Measurements from ENCODE around the gene CAMKK1.

CAMKK1 gene

DNA sequence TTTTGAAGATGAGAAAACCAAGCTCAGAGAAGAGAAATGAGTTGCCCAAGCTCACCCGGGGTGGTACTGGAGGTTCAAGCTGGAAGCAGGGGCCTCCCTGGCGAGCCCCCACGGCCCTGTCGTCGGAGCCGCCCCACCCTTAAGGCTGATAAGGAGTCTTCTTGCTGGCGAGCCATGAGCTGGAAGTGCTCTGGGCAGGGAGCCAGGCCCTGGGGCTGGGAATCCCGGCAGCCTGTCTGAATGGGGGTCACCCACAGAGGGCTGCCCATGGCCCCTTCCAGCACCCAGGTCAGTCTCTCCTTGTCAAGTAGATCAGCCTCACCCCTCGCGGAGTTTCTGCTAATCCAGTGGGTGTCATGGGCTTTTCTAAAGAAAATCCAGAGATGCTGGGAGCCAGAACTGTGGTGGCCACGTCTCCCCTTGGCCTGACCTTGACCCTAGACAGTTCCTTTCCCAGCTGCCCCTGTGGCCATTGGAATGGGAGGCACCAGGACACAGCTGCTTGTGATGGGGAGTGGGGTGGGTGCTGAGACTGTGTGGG lies 24.6 kb upstream of the CAMKK1 start:
- DNase-seq: peak in 1 of 2 donors; percentile 12

DNA sequence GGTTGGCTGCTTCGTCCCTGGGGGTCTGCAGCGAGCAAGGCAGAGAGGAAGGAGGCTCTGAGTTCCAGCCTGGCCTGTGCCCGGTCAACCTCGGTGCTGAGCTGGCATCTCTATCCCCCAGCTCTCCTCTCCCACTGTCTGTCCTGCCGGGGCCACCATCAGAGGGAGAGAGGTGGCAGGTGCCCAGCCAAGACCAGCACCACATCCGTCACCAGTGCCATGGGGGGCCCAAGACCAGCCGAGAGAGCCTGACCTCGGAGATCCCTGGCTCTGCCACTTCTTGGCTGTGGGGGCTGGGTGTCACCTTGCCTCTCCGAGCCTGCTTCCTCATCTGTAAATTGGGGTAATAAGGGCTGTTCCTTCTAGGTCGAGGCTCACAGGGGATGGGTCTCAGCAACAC lies 24.0 kb upstream of the CAMKK1 start:
- DNase-seq: peak; percentile 31 to 43

DNA sequence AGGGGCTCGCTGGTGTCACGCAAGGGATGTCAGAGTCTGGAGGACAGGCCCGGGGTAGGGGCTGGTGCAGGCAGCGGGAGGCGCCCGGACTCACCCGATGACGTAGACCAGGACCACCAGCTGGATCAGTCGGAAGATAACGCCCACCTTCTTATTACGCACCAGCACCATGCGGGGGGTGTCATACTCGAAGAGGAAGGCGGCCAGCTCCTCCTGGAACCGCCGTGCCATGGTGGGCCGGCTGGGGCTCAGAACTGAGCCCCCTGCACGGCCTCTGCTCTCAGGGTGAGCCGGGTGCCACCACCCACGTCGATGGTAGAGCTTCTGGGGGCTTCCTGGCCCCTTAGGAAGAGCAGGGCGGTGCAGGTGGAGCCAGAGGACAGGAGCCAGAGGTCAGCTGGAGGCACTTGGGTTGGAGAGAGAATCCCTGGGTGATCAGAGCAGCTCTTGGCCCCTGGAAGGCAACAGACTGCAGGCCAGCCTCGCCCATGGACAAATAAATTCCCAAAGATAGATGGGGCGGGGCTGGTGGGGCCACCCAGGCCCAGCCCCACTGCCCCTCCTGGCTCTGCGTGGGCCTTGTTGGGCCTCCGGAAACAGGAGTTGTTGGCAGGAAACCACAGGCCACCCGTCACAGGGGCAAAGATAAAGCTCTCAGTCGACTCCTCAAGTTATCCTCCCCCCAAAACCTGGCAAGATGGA lies 23.3 kb upstream of the CAMKK1 start, which contains the start of gene P2RX1:
Gene P2RX1 (minus strand): TSS at position 471 of the 702 bp plus-strand sequence. CDS start 240 bp downstream, at position 231.
- DNase-seq: peak; percentile 88 to 91

DNA sequence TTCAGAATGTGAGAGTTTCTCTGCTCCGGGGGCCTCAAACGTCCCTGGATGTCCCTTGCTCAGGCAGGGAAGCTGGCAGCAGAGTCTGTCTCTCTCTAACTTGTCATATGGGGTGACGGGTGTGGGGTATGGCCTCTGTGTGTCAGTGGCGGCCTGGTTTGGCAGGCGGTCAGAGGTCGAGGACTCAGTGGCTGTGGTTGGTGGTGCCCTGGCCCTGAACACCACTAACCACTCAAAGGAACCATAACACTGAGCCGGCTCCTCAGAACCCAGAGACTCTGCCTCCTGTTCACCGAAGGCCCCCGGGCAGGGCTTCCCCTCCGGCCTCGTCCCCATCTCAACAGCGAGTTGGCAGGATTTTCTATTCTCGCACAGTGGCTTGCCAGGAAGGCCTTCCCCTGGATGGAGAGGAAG lies 22.7 kb upstream of the CAMKK1 start:
- peak; percentile 20 to 43 for DNase-seq

DNA sequence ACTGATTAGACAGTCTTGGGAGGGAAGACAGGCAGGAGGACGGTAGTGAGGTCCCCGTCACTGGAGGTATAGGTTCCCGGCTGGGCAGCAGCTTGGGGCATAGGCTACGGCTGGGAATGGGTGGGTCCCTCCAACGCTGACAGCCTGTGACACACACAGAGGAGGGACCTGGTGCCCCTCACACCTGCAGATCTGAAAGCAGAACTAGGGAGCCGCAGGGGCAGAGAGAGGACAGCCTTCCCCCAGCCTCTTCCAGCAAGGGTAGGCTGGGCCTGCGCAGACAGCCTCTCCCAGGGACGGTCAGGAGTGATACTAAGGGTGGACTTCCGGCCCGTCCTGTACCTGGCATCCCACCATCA lies 21.4 kb upstream of the CAMKK1 start:
- DNase-seq: no peak

DNA sequence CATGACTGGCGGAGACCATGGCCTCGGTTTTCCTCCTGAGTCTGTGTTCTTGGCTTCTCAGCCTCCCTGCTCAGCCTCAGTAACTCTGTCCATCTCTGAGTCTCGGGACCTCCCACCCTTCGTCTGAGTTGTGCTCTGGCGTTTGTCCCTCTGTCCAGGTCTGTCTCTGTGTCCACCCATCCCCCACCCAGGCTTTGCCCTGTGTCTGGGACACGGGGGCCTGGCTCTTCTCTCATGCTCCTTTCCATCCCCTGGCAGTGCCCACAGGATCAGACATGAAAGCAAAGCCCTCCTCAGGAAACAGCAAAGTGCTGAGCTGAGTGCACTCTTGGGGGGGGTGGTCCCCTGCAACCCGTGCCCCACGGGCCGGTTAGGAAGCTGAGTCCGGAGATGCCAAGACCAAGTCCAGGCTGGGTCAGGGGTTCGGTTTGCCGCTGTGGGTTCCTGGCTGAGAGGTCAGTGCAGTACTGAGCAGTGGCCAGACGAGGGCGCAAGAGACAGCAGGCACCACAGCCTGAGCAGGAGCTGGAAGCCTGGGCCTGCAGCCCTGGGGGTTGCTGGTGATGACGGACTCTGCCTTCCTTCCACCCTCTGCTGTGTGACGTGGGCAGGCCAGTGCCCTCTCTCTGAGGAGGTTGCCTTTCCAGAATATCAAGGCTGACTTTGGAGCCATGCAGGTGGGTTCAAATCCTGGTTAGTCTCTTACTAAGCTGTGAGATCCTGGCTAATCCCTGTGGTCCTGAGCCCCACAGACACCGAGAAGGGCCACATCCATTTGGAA lies 20.9 kb upstream of the CAMKK1 start:
- DNase-seq: peak; percentile 85

DNA sequence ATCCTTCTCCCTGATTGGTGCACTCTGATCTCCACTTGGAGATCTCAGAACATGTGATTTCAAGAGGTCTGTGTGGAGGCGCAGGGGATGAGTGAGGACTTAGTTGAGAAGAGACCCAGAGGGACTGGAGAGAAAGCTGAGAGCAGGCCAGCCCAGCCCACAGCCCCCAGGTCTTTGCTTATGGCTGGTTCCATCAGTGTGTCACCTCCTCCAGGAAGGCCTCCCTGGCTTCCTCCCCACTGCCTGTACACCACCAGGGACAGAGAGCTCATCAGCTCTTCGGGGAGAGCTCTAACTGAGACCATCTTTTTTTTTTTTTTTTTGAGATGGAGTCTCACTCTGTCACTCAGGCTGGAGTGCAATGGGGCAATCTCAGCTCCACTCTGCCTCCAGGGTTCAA lies 20.0 kb upstream of the CAMKK1 start:
- DNase-seq: no peak

DNA sequence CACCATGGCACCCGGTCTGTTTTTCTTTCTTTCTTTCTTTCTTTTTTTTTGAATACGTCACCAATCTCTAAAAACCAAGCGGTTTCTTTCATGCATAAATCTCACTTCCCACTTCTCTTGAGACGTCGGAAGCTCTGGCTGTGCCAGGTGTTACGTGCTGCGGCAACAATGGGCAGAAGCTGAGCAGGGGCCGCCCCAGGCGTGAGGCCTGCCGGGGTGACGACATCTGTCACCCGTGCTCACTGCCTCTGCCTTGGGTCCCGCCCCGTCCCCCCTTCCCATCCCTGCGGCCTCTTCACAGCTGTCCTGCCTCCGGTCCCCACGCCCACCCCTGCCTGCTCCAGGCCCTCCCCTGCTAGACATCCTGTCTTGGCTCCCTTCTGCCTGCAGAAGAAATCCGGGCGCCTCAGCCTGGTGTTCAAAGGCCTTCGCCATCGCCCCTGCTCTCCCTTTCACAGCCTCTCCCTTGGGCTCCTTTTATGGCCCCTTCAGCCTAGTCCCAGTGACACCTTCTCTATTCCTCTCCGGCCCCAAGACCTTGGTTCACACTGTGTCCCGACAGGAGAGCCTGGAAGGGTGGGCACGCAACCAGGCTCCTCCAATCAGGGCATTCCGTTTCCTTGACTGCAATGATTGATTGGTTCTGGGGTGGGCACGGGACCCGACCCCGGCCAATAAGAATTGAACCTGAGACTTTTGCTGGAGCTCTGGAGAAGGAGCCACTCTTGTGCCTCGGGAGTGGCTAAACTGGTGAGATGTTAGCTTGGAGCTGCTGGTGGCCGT lies 18.6 kb upstream of the CAMKK1 start:
- DNase-seq: peak; percentile 29 to 52

DNA sequence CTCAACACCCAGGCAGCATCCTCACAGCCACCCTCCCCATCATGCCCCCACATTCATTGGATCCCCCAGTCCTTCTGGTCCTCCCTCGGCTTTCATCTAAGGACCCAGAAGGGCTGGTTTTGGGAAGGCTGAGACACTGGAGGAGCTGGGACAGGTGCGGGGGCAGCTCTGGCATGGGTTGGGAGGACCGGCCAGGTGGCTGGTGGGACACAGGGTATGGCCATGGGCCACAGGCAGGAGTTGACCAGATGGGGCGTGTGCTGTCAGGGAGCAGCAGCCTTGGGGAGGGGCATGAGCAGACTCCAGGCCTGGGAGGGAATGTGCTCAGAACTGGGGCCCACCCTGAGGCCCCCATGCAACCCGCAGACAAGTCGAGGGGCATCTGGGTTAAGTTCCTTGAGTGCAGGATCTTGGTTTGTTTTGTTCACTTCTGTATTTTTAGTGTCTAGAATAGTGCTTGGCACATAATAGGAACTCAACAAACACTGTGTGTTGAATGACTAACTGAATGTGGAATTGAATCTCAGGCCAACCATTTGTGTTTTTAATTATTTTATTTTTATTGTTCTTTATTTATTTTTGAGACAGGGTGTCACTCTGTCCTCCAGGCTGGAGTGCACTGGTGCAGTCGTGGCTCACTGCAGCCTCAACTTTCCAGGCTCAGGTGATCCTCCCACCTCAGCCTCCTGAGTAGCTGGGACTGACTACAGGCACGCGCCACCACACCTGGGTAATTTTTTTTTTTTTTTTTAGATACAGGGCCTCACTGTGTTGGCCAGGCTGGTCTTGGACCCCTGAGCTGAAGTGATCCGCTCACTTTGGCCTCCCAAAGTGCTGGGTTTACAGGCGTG lies 17.8 kb upstream of the CAMKK1 start:
- no peak for DNase-seq

DNA sequence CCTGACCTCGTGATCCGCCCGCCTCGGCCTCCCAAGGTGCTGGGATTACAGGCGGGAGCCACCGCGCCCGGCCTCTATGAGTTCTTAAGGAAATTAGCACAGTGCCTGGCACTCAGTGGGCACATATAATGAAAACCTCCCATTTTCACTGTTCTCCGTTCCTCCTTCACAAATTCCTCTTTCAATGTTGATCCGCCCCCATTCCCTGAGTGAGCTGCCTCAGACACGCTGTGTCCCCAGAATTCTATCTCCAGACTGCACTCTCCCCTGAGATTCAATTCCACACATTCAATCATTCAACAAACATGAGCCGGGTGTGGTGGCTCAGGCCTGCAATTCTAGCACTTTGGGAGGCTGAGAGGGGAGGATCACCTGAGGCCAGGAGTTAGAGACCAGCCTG lies 16.4 kb upstream of the CAMKK1 start:
- no peak for DNase-seq

DNA sequence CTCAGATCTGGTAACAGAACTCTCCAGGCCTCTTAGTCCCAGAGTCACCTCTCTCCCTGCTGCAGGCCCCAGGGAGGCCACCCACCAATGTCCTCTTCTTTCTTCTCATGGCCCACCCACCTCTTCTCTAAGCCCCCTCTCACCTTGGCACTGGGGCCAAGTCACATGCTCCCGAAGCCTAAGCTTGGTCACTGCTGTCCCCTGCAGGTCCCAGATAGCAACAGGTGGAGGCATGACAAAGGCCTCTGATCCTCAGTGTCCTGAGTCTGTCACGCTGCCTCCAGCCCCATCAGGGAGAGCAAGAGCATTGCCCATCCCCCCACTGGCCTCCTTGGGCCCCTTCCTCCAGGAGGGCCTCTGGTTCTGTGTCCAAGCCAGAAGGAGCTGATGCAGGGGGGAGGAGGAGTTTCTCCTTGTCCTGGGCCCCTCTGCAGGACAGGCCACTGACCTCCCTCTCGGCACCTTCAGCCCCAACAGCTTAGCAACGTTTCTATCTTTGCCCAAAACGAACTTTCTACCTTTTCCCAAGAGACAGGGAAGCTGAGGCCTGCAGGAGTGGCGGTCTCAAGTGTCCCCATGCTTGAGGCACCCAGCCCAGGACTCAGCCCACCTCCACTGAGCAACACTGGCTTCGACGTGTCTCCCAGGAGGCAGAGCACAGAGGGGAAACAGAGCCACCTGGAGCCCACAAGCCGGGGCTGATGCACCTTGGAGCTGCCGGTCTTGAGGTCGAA lies 14.8 kb upstream of the CAMKK1 start:
- no peak for DNase-seq

DNA sequence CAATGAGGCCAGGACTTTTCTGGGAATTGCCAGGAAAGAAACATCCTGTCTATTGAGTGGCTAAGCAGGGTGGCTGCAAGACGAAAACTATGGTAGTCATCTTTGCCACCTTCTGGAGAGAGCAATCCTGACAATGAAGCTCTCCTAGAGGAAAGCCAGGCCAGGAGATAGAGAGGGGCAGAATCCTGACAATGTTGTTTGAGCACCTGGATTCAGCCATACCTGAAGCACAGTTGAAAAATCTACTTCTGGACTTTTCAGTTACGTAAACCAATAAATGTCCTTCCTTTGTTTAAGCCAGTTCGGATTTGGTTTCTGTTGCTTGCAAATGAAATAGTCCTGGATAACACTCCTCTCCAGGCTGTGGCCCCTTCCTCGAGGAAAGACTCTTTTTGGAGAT lies 14.0 kb upstream of the CAMKK1 start:
- no peak for DNase-seq

DNA sequence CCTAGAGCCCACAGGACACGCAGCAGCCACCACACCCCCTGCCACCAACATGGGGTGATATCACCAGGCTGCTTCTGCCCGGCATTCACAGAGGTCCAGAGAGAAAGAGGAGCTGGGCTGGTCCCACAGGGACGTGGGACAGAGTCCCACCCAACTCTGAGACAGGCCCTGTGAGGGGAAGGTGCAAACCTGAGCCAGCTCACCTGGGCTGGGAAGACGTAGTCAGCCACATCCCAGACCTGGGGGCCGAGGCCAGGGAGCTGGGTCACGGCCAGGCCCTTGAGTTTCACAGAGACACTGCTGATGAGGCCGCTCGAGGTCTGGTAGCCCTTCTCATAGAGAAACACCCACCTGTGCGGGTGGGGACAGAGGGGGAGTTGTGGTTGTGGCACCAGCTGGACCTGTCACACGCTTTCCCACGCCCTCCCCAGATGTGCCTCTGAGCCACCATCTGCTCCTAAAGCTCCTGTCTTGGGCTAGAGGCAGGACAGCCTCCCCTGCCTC lies 12.2 kb upstream of the CAMKK1 start:
- DNase-seq: no peak

DNA sequence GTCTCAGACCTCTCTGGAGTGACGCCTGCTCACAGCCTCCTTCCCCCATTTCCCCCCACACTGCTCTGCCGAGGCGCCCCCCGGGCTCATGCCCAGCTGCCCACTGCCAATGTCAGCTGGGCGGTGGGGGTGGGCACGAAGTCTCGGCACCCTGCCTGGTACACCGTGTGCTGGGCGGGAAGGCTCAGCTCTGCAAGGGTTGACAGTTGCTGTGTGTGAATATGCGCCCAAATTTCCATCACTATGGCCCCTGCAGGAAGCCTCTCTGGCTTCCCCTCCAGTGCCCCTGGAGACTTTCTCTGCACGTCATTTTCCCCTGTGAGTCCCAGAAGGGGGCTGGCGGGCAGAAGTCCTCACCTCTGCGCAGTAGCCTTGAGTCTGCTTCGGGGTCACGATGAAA lies 11.6 kb upstream of the CAMKK1 start:
- no peak for DNase-seq

DNA sequence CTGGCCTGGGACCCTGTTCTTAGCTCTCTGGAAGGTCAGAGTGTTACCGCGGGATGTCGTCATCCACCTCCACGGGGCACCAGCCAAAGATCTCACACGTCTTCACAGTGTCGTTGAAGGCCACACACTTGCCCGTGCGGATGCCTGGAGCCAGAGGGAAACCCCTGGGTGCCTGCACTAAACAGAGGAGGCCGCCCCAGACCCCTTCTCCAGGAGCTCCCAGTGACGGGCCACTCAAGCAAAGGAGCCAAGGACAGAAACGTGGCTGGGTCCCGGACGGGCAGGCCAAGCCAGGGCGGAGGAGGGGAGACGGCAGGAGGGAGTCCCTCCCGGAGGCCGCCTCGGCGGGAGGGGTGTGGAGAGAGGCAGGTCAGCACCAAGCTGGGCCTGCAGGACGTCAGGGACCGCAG lies 11.0 kb upstream of the CAMKK1 start:
- no peak for DNase-seq

DNA sequence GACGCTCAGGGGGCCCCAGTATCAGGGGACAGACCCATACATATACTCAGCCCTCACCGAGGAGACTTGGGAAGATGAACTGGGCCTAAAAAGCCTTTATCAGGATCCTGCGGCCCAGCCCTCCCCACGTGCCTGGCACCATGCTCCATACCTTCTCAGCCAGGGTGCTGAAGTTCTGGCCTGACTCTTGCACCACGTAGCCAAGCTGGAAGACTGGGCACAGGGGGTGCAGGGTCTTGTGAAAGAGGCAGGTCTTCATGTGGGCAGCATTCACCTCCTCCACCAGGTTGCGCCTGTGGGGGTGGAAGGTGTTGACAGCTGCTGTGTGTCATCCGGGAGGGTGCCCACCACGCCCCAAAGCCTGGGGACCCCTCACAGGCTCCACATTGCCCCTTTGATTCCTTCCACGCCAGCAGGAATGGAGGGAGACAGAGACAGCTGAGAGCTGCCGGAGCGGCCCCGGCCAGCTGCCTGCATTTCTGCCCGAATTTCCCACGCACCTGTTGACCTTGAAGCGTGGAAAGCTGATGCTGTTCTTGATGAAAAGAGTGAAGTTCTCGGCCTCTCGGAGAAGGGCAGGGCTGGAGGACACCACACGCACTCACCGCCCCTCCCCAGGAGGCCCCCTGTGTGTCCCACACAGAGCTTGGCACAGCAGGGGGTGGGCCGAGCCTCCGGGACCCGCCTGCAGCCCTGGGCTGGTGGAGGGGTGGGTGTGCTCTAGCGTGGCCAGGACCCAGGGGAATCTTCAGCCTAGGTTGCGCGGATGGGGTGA lies 10.4 kb upstream of the CAMKK1 start:
- no peak for DNase-seq

DNA sequence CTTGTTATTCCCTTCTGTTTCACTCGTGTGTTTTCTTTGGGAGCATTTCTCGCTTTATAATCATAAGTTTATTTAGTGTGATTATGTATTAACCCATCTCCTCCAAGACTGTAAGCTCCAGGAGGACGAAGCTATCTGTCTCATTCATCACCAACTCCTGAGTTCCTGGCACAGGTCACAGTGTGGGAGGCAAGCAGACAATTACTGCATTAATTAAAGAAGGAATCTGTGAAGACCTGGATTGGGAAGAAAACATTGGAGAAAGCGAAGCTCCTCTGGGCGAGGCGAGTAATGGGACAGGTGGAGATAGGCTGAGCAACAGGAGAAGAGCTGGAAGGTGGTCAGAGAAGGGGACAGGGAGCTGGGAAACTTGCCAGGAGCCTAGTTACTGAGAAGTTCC lies 7.8 kb upstream of the CAMKK1 start:
- DNase-seq: no peak

DNA sequence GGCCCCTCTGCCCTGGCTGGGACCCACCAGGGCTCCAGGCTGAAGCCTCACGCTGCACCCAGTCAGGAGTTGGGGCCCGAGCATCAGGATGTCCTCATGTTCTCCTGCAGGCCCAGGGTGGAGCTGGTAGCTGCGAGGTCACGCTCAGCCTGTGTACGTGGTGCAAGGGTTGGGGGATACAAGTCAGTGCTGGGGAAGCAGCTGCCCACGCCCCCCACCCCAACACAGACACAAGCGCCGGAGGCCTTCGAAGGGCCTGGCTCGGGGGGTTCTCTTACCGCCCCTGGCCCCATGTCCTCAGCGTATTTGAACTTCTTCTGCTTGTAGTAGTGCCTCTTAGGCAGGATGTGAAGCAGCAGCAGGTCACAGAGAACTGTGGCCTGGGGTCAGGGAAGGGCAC lies 4.9 kb upstream of the CAMKK1 start:
- no peak for DNase-seq

DNA sequence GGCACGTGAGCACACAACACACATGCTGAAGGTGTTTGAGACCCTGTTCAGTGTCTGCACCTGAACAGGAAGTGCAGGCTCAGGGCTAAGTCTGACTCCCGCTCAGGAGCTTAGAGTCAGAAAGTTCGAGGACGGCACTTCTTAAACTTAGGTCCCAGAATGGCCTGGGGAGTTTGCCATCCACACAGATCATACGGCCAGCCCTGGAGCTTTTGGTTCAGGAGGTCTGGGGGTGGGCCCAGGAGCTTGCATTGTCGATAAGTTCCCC lies 4.0 kb upstream of the CAMKK1 start:
- no peak for DNase-seq

DNA sequence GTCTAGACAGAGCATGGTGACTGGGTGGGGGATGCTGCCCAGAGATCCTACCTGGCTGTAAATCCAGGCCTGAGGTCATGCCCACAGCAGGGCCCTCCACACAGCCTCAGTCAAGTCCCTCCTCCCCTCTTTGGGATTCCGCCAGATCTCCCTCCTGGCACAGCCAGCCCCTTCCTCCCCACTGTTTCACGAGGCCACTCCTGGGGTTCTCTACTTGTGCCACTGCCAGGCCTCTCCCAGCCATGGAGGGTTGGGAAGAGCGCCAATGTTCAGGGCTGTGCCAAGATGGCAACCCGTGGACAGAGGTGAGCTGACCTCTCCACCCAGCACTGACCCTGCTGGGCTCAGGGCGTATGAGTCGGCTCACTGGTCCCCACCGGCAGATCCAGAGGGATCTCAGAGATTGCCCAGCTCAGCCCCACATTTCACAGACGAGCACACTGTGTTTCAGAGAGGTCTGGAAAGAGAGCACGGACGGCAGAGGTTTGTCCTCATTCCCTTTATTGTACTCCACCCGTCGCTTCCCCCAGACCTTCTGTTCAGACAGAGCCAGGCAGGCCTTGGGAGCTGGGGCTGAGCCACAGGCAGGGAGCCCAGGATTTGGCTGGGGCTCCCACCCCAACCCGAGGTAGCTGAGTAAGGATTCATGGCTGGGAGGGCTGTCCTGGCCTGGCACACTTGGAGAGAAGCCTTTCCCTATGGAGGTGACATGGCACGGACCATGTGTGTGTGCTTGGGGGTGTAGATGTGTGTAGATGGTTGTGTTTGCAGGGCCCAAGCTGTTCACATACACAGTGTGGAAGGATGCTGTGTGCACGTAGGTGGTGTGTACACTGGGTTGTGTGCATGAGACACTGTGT lies 3.5 kb upstream of the CAMKK1 start:
- no peak for DNase-seq

All from inflammatory macrophage (primary cell).